SW 1271 (cell line): ENCODE measurements around the gene TCP11X1.
"Not testable (repeated sequence)": the region's sequence is repeated elsewhere in the genome, so short reads cannot be mapped to it uniquely, and the experiment has no call there.

Experiments
- DNase-seq, 2 experiments: peaks; one replicate each; lab custom pipeline; 2025; lab: John Stamatoyannopoulos, UW

TCP11X1 gene

DNA sequence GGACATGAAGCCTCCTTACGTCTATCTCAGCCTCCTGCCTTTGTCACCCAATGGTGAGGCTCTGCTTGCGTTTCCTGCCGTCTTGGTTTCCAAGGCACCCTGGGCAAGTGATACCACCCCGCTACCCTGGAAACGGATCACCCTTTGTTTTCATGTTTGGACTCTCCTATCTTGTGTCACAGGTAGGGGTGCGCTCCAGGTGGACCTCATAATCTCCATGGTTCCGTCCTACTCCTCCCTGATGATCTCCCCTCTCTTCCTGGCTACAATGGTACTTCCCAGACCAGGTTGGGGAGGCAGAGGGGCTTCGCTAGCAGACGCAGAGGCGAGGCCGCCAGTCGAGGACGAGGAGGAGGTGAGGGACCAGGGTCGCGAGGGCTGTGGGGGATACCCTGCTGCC, at the start of gene TCP11X1:
Gene TCP11X1, plus strand, starts transcription at position 316 of the 400 bp plus-strand sequence.
- DNase-seq = not testable (repeated sequence)

DNA sequence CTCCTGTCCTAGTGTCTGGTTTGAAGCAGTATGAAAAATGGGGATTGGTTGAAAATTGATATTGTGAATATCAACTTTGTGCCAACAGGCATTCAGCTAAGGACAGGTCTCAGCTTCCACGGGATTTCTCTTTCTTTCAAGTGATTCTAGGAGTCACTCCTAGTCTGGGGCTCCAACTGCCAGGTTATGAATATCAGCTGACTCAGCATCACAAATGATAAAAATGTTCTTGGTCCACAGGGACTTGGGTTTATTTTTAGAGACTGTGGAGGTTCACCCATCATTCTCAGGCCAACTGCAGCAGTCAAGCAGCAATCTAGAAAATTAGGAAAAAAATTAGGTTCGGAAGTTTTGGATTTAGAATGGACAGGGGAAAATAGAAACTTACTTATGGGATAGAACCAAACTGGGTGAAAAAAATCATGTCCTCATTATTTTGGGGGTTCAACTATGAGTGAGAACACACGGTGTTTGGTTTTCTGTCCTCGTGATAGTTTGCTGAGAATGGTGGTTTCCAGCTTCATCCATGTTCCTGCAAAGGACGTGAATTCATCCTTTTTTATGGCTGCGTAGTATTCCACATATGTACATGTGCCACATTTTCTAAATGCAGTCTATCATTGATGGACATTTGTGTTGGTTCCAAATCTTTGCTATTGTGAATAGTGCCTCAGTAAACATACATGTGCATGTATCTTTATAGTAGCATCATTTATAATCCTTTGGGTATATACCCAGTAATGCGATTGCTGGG, 29.0 kb upstream of the TCP11X1 start:
- DNase-seq = no peak

DNA sequence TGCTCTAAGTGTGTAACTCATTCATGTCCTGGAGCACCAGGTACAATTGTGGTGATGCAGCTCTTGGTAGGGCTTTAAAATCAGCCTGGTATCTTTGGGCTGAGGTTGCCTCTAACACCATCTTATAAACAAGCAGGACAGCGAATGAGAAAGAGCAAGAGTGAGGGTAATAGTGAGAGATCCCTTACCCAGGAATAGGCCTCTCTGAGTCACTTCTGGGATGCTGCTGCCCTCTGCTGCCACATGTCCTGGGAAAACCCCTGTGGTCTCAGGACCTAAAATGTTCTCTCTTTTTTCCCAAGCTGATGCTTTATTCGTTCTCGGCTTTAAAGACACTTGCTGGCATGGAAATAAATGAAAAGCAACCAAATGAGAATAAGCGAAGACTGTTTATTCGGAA, 7.2 kb upstream of the TCP11X1 start:
- not testable (repeated sequence) for DNase-seq

DNA sequence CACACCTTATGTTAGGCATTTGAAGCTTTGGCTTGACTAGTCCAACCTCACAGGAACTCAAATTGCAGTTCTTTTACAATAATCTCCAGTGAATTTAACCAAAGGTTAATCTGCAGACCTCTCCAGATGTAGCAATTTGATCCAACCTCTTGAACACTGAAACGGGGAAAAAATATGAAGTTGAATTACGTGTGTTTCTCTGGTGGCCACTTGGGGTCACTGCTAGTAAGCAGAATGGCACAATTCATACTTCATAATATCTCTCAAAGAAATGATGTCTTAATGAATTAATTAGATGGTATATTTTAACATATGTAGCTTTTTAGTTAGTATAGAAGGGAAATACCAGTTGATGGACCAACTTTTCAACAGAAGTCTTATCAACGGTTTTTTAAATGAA, 1.4 kb downstream of the TCP11X1 start:
- DNase-seq = not testable (repeated sequence)

DNA sequence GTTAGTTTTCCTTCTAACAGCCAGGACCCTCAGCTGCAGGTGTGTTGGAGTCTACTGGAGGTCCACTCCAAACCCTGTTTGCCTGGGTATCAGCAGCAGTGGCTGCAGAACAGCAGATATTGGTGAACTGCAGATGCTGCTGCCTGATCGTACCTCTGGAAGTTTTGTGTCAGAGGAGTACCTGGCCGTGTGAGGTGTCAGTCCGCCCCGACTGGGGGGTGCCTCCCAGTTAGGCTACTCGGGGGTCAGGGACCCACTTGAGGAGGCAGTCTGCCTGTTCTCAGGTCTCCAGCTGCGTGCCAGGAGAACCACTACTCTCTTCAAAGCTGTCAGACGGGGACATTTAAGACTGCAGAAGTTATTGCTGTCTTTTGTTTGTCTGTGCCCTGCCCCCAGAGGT, 20.6 kb downstream of the TCP11X1 start:
- DNase-seq = not testable (repeated sequence)

DNA sequence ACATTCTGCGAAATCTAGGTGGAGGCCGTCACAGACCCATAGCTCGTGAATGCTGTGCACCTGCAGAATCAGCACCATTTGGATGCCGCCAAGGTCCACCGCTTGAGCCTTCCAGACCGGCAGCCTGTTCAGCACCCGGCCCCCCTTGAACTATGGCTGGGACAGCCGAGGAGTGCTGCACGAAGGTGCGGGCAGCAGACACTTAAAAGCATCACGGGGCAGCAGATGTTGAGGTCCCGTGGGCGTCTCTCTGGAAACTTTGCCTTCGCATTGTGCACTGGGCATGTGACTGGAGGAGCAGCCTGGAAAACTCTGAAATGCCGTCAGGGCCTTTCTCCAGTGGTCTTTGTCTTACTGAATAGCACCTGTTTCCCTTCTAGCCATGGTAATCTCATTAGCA, 25.2 kb downstream of the TCP11X1 start:
- DNase-seq = not testable (repeated sequence)

DNA sequence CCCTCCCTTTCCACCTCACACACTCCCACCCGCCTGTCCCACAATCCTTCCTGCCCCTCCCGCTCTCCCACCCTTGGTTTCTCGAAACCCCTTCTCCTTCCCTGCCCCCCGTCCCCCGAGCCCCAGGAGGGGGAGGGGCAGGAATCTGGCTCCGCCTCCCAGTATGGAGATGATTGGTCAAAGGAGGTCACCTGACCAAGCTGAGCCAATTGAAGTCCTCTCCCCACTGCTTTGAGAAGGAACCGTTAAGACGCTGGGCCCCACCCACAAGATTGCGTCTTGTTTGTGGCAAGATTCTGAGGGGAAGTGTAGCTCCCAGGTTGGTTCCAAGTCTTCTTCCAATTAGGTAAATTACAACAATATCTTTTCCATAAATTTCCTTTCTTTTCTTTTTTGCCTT, 31.8 kb downstream of the TCP11X1 start, which contains the start of gene NXF2:
Gene NXF2, plus strand, starts transcription at position 275 of the 400 bp plus-strand sequence. CDS start 59,912 bp downstream, outside the sequence.
- not testable (repeated sequence) for DNase-seq

DNA sequence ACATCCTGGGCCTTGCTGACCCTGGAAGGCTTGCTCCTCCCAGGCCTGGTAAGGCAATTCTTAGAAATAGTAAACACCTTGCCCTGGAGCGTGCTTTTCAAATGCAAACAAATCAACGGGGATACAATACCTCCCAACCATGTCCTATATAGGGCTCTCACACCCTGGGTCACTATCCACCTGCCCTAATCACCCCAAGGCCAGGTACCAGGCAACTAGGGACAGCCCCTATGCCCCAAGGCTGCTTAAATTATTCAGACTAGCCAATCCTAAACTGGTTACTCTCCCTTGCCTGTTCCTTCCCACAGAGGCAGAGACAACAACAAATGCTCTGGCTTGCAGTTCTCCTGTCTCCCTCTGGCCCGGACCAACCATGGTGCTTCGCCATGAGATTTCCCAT, 57.1 kb downstream of the TCP11X1 start:
- not testable (repeated sequence) for DNase-seq
